Measurements from ENCODE around the gene PFN4. TPM values are rescaled to one million over a fixed set of nuclear protein-coding genes. Genes with fewer than 3 reads are reported as not detected.

PFN4 gene
- total RNA-seq, 4 donors from 2014 or later: 0.85 to 1.3 TPM; not detected in 2

DNA sequence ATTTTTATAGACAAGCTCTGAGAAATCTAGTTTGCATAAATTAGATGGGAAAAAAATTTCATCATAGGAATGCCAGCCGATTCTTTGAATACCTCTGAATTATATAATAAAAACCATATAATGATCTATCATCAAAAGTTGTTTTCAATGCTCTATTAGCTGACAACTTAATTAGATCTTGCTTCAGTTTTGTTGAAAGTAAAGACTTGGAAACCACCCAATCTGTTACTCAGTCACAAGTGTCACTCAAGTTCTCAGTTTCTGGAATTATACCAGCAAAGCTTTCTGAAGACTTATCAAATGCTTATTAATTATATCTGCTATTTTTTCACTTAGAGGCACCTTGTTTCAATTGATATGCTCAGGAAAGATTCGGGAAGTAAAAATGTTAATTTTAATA is 21.1 kb downstream of the PFN4 start:
- no peak for TF ChIP-seq CTCF (IDR thresholded peaks at IDR 0.05; ENCODE audit: low read depth)

DNA sequence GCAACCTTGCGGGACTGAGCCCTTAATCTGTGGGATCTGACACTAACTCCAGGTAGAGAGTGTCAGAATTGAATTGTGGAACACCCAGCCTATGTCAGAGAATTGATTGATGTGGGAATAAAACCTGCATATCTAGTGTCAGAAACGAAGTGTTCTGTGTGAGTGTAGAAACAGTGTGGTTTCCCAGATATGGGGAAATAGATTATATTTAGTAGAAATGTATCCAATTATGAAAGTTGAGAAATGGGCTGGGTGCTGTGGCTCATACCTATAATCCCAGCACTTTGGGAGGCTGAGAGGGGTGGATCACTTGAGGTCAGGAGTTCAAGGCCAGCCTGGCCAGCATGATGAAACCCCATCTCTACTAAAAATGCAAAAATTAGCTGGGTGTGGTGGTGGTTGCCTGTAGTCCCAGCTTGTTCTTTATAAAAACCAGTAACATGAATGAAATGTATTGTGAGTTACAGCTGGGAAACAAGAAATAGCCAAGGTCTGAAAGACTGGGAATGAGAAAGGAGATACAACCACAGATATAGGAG is 34.2 kb downstream of the PFN4 start:
- TF ChIP-seq CTCF (IDR thresholded peaks at IDR 0.05; ENCODE audit: low read depth): no peak

DNA sequence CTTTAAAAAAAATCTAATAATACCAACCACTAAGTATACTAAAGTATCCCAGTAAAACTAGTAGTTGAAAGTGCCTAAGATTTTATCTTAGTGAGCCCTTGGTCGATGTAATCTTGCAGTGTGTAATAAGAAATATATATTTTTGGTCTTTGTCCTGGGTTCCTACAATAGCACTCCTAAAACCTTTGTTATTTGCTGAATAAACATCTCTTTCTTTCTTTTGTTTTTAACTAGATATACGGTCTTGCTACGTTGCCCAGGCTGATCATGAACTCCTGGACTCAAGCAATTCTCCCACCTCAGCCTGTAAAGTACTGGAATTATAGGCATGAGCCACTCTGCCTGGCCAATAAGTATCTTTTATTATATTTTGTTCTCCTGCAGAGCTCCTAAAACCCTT is 36.1 kb downstream of the PFN4 start:
- no peak for TF ChIP-seq CTCF (IDR thresholded peaks at IDR 0.05; ENCODE audit: low read depth)

GRCh38 chr2:24086241-24086640 is 36.9 kb downstream of the PFN4 start:
- TF ChIP-seq CTCF (IDR thresholded peaks at IDR 0.05; ENCODE audit: low read depth): no peak

DNA sequence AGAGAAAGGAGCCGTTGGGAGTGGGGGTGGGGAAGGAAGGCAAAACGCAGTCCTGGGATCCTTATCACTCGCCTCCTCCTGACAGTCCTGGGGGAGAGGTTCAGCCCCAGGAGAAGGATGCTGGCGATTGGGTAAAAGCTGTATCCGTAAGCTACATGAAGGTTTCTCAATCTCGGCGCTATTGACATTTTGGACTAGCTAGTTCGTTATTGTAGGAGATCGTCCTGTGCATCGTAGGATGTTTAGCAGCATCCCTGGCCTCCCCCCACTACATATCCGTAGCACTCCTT is 38.0 kb downstream of the PFN4 start:
- TF ChIP-seq CTCF (IDR thresholded peaks at IDR 0.05; ENCODE audit: low read depth): no peak

- no peak for TF ChIP-seq CTCF (IDR thresholded peaks at IDR 0.05; ENCODE audit: low read depth)
Observed at GRCh38 chr2:24084386-24085199, 38.5 kb downstream of the PFN4 start, which contains the start of gene TP53I3. Gene TP53I3, minus strand, starts transcription at chr2:24084834. Its CDS starts 508 bp downstream, at chr2:24084326.

DNA sequence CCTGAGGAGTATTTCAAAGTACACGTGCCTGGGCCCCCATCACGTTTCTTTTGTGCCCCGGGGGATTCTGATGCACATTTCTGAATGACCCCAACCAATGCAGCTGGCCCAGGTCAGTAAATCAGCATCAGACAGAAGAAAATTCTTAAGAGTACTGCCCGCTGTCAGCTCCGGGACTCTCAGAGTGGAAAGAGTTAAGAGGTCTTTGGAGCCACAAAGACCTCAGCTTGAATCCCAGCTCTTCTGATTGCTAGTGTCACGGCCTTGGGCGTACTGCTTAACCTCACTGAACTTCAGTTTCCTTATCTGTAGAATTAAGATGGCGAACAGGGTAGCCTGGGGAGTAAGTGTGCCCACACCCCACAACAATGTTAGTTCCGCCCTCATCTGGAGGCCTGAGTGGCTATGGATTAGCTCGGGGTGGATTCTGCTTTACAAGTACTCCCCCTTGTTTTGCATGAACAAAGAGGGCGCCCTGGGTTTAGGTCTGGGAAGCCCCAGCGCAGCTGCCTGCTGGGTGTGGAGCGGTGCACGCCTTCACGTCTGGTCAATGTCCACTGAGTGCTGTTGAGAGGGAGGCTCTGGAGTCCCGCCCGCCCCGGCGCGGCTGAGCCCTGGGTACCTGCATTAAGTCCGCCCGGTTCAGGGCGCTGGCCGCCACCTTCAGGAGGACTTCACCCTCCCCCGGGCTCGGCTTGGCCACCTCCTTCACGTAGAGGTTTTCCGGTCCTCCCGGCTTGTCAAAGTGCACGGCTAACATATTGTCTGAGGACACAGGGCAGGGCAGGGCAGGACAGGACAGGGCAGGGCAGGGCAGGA is 39.4 kb downstream of the PFN4 start:
- TF ChIP-seq CTCF (IDR thresholded peaks at IDR 0.05; ENCODE audit: low read depth): no peak

All from subcutaneous adipose tissue (tissue), 4 donors.